SKM-1 treated with dmso at 0.1 percent for 144 hours (cell line): Measurements from ENCODE around the gene ORMDL3.
"Not testable (repeated sequence)": the region's sequence is repeated elsewhere in the genome, so short reads cannot be mapped to it uniquely, and the experiment has no call there.

ENCODE experiments used
- DNase-seq: peaks from one replicate; lab custom pipeline; 2025; ENCODE audit not compliant: unreplicated experiment; lab: John Stamatoyannopoulos, UW

Gene ORMDL3

DNA sequence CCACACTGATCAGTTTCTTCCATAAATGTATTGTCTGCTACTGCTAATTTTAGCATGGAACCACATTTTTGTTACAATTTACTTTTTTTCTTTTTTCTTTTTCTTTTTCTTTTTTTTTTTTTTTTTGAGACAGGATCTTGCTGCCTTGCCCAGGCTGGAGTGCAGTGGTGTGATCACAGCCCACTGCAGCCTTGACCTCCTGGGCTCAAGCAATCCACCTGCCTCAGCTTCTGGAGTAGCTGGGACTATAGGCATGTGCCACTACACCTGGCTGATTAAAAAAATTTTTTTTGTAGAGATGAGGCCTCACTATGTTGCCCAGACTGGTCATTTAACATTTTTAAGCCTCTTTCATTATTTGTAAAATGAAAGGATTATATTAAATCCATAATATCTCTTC lies 40.3 kb downstream of the ORMDL3 start:
- DNase-seq = no peak

DNA sequence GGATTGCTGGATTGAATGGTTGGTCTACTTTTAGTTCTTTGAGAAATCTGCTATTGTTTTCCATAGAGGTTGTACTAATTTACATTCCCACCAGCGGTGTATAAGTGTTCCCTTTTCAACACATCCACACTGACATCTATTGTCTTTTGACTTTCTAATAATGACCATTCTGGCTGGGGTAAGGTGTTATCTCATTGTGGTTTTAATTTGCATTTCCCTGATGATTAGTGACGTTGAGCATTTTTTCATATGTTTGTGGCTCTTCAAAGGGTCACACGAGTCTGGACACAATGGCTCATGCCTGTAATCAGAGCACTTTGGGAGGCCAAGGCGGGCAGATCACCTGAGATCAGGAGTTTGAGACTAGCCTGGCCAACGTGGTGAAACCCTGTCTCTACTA lies 41.3 kb downstream of the ORMDL3 start:
- DNase-seq = not testable (repeated sequence)

DNA sequence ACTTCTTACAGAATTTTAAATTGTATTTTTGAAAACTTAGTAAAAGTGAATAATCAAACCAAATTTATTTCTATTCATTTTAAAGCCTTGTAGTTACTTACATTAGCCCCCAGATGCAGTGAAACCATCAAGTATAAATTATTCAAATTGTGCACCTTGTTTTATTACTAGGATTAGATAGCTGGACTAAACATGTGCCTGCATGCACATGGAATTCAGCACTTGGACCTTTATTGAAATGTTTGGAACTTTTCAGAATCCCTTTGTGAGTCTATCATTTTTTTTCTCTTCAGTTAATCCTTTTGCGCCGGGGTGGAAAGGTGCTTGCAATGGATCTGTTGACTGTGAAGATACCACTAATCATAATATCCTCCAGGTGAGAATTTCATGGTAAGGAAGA lies 54.6 kb downstream of the ORMDL3 start:
- DNase-seq = no peak

DNA sequence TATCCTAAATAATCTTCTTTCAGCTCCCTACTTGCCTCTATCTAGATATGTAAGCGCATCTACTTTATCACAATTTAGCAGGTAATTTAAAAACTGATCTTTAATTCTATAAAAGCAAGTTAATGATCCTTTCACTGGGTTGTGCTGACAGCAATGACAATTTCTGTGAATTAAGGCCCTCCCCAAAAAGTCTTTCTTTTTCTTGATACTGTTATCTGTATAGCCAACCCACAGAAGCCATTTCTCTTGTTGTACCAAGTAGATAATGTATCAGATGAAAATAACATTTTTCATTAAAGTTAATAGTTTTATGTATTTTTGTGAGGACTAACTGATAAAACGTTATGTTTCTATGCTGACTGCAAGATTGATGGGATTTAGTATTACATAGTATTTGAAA lies 55.6 kb downstream of the ORMDL3 start:
- no peak for DNase-seq
